Prostate gland (tissue), 2 donors: ENCODE data around the gene CYP2E1.

ENCODE experiments used
- CTCF ChIP-seq, 4 experiments: fragments of 200-600 bp in 2 of 4; fragments of 450-650 bp in 2 of 4; sonication (generic) in 2 of 4; IDR thresholded peaks; 1 replicate in 3 of 4; 2 replicates in 1 of 4; pipeline ENCODE4 v1.5.1; 2016 to 2019; ENCODE audit warnings: antibody characterized with exemption in 4 of 4, mild to moderate bottlenecking in 2 of 4, moderate library complexity in 2 of 4
- POLR2A ChIP-seq: fragments of 450-650 bp; IDR thresholded peaks from one replicate; pipeline ENCODE4 v1.6.1; 2016; ENCODE audit warnings: antibody characterized with exemption, mild to moderate bottlenecking

DNA sequence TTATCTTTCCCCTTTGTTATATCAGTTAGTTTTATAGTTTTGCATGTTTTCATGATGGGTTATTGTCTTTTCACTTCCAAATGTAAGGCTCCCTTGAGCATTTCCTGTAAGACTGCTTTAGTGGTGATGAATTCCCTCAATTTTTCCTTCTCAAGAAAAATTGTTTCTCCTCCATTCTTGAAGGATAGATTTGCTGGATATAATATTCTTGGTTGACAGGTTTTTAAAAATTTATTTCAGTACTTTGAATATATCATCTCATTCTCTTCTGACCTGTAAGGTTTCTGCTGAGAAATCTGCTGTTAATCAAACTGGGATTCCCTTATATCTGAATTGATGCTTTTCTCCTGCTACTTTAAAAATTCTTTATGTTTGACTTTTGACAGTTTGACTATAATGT lies 40.1 kb upstream of the CYP2E1 start:
- TF ChIP-seq POLR2A, result no peak
- no peak for TF ChIP-seq CTCF (IDR thresholded peaks at IDR 0.05)
